GM12878 (cell line): ENCODE measurements around the gene PTPRN2. TPM values are rescaled to one million over a fixed set of nuclear protein-coding genes. Genes with fewer than 3 reads are reported as not detected.

Experiments used
- ATAC-seq: fragments of 200-7000 bp; cut with Tn5 transposase; 3 replicates; pipeline ENCODE4 v1.9.1; 2020; ENCODE audit warnings: mild to moderate bottlenecking, moderate library complexity
- BruUV-seq: library from RNA; stranded (reverse); fragments of 400-500 nt; replicated peaks from 2 replicates; lab custom pipeline; 2021; lab: Mats Ljungman, UMichigan
- CTCF ChIA-PET: fragments of 300-600 bp; sonication (Branson Sonifier 250); formaldehyde crosslinking; extraction: SDS; loops from one replicate; lab custom pipeline; 2021; ENCODE audit warnings: inconsistent platforms; lab: Yijun Ruan, JAX
- POLR2A ChIA-PET: fragments of 350-600 bp; formaldehyde crosslinking; extraction: SDS; loops from one replicate; lab custom pipeline; 2021; ENCODE audit warnings: inconsistent platforms; lab: Charles Lee
- RAD21 ChIA-PET: fragments of 300-600 bp; sonication (Branson Sonifier 250); formaldehyde crosslinking; loops from one replicate; lab custom pipeline; 2023; ENCODE audit warnings: antibody characterized with exemption; ENCODE audit not compliant: unreplicated experiment; lab: Charles Lee
- SMC1A ChIA-PET: fragments of 300-600 bp; sonication (Branson Sonifier 250); formaldehyde crosslinking; loops from one replicate; lab custom pipeline; 2023; ENCODE audit not compliant: unreplicated experiment, uncharacterized antibody; lab: Charles Lee
- DNase-seq: peaks from one replicate; pipeline ENCODE4 v3.0.0-alpha.2; 2011; ENCODE audit warnings: low read depth, low spot score
- FAIRE-seq: peaks from 3 replicates; lab custom pipeline; 2011; peaks lifted over from hg19 to GRCh38; lab: Jason Lieb, UNC
- H2AFZ ChIP-seq: 2 replicates; pipeline ENCODE4 v1.6.0; 2011; ENCODE audit warnings: low read depth, low read length, control low read depth; ENCODE audit not compliant: control insufficient read depth
- H3K27ac ChIP-seq: 2 replicates; pipeline ENCODE4 v1.5.1; 2011; ENCODE audit warnings: control low read depth; ENCODE audit not compliant: control insufficient read depth, insufficient read depth
- H3K27me3 ChIP-seq, 2 experiments: replicated peaks in 1 of 2; 2 replicates each; pipeline versions ENCODE4 v1.6.0 to v1.6.1; 2011; ENCODE audit warnings: low read length in 1 of 2; ENCODE audit not compliant: control insufficient read depth in 2 of 2, insufficient read depth in 2 of 2
- H3K36me3 ChIP-seq, 2 experiments: 2 replicates each; pipeline ENCODE4 v1.5.1; 2011; ENCODE audit warnings: low read length in 1 of 2; ENCODE audit not compliant: control insufficient read depth in 2 of 2, insufficient read depth in 2 of 2
- H3K4me1 ChIP-seq: 2 replicates; pipeline ENCODE4 v1.6.1; 2011; ENCODE audit warnings: mild to moderate bottlenecking, low read length, moderate library complexity, mixed read lengths; ENCODE audit not compliant: control insufficient read depth, insufficient read depth
- H3K4me2 ChIP-seq: 2 replicates; pipeline ENCODE4 v1.6.0; 2011; ENCODE audit warnings: control low read depth; ENCODE audit not compliant: control insufficient read depth, insufficient read depth
- H3K4me3 ChIP-seq: fragments of 200-600 bp; sonication (generic); 2 replicates; pipeline ENCODE4 v1.5.1; 2016
- H3K79me2 ChIP-seq: 2 replicates; pipeline ENCODE4 v1.6.0; 2011; ENCODE audit warnings: low read length; ENCODE audit not compliant: control insufficient read depth, insufficient read depth
- H3K9ac ChIP-seq: 2 replicates; pipeline ENCODE4 v1.8.0; 2011; ENCODE audit warnings: low read length, control low read depth, mixed read lengths; ENCODE audit not compliant: control insufficient read depth, insufficient read depth
- H3K9me3 ChIP-seq: replicated peaks from 3 replicates; pipeline ENCODE4 v1.5.1; 2011; ENCODE audit warnings: mild to moderate bottlenecking, low read length; ENCODE audit not compliant: control insufficient read depth, insufficient read depth
- H4K20me1 ChIP-seq: 2 replicates; pipeline ENCODE4 v1.6.0; 2011; ENCODE audit not compliant: control insufficient read depth, insufficient read depth
- EZH2 ChIP-seq: IDR thresholded peaks from 2 replicates; pipeline ENCODE4 v1.6.1; 2012; ENCODE audit warnings: low read depth, mild to moderate bottlenecking, control low read depth, inconsistent platforms, low read length, borderline replicate concordance; ENCODE audit not compliant: control insufficient read depth
- GATAD2B ChIP-seq: fragments of 450-650 bp; conservative IDR thresholded peaks from 2 replicates; pipeline ENCODE4 v1.6.1; 2017; ENCODE audit warnings: low read depth, mild to moderate bottlenecking, moderate library complexity
- MYC ChIP-seq: IDR thresholded peaks from 2 replicates; pipeline ENCODE4 v1.6.1; 2011; ENCODE audit warnings: mild to moderate bottlenecking, low read length, moderate library complexity, inconsistent platforms; ENCODE audit not compliant: insufficient read depth, insufficient replicate concordance, insufficient read length, severe bottlenecking
- NBN ChIP-seq: fragments of 450-650 bp; IDR thresholded peaks from 2 replicates; pipeline ENCODE4 v1.6.1; 2016
- NR2C2 ChIP-seq: IDR thresholded peaks from 2 replicates; pipeline ENCODE4 v1.6.1; 2011; ENCODE audit warnings: borderline replicate concordance, low read depth; ENCODE audit not compliant: control insufficient read depth, insufficient read length
- SIN3A ChIP-seq: IDR thresholded peaks from 2 replicates; pipeline ENCODE4 v1.6.1; 2012; ENCODE audit warnings: low read depth, low read length, improper control_type of control experiment
- SIX5 ChIP-seq: IDR thresholded peaks from 2 replicates; pipeline ENCODE4 v1.6.1; 2011; ENCODE audit warnings: mild to moderate bottlenecking, low read depth, low read length, moderate library complexity; ENCODE audit not compliant: severe bottlenecking
- WRNIP1 ChIP-seq: IDR thresholded peaks from 2 replicates; pipeline ENCODE4 v1.6.1; 2011; ENCODE audit warnings: low read depth, low read length, improper control_type of control experiment, borderline replicate concordance
- YY1 ChIP-seq: IDR thresholded peaks from 2 replicates; pipeline ENCODE4 v1.6.1; 2011; ENCODE audit warnings: low read depth, mild to moderate bottlenecking, low read length
- ZNF207 ChIP-seq: fragments of 450-650 bp; IDR thresholded peaks from 2 replicates; pipeline ENCODE4 v1.6.1; 2014; ENCODE audit warnings: antibody characterized with exemption, mild to moderate bottlenecking, borderline replicate concordance
- WGBS: methylation state at CpG from one replicate; pipeline ENCODE4 v1.1.6; 2016; ENCODE audit warnings: low lambda C conversion rate; ENCODE audit not compliant: insufficient replicate concordance, insufficient coverage; ENCODE audit errors: missing lambda C conversion rate; 5-methylcytosine and 5-hydroxymethylcytosine counted together
- in situ Hi-C: fragments of 300-500 bp; cut with MboI; formaldehyde crosslinking; loops from 9 replicates; pipeline ENCODE4 v1.14.3; 2018; ENCODE audit warnings: mixed read lengths
- intact Hi-C: fragments of 100-400 bp; cut with micrococcal nuclease; formaldehyde crosslinking; loops from one replicate; pipeline ENCODE4 v1.14.2; 2022; ENCODE audit not compliant: unreplicated experiment
- polyA plus RNA-seq, 11 experiments: library from polyadenylated mRNA; depleted of rRNA in 4 of 11; unstranded in 6 of 11; stranded (reverse) in 5 of 11; fragments of >200 nt; fragmentation: Nextera tagmentation in 4 of 11; fragmentation: Illumina TruSeq in 1 of 11; extraction: Ambion mirVana in 4 of 11; extraction: Trizol in 1 of 11; gene quantifications; 1 replicate in 1 of 11; 2 replicates in 10 of 11; pipeline versions ENCODE4 v1.2.1 to v1.2.3, GENCODE V29; 2011 to 2016; ENCODE audit warnings: inconsistent platforms in 2 of 11, missing spikeins in 2 of 11, low read depth in 1 of 11
- total RNA-seq, 4 experiments: library from RNA; depleted of rRNA in 3 of 4; stranded (reverse); fragments of >200 nt in 3 of 4; fragmentation: Illumina TruSeq in 1 of 4; extraction: Trizol in 1 of 4; gene quantifications; 2 replicates each; pipeline versions ENCODE4 v1.2.1 to v1.2.3, GENCODE V29; 2013 to 2021

The PTPRN2 gene
- total and polyA plus RNA-seq, 10 of the 15 experiments (the other 5 are each of a cell fraction or from before 2014, with no cell fraction given) = 5.4 TPM; not detected in 9

GRCh38 chr7:158556721-158557440 is 30.7 kb downstream of the PTPRN2 start:
- ATAC-seq (no peak), FAIRE-seq (no peak), DNase-seq (no peak)
- H3K27me3 ChIP-seq = no peaks in the 10 kb centered on the region
- H3K9me3 ChIP-seq = no peaks in the 10 kb centered on the region; the same call in 2 of the 3 replicates
- intact Hi-C loops = no loop called here
- H3K4me3 ChIP-seq = no peak overlapping the region
- no peaks in the 10 kb centered on the region for H4K20me1 ChIP-seq
- no TSS peak for BruUV-seq
- ChIA-PET RAD21 (no interaction called here), POLR2A (no interaction called here), CTCF (no interaction called here)
- 85% methylated on average over 63 of the region's 69 CpGs for WGBS
- no peaks in the 10 kb centered on the region for H3K4me1 ChIP-seq
- TF ChIP-seq NBN (no peak), SIN3A (no peak), GATAD2B (no peak), WRNIP1 (no peak), MYC (no peak), ZNF207 (no peak), YY1 (no peak), SIX5 (no peak), EZH2 (no peak), NR2C2 (no peak)
- TF ChIP-seq, all 136 proteins: peak for 0
- Histone ChIP-seq H3K79me2 (no peaks in the 10 kb centered on the region), H3K9ac (no peak overlapping the region), H3K27ac (no peak overlapping the region), H3K36me3 (no peaks in the 10 kb centered on the region), H3K4me2 (no peak overlapping the region), H2AFZ (no peak overlapping the region)
- SMC1A ChIA-PET = no interaction called here
- in situ Hi-C loops = no loop called here
